Neural cell (in vitro differentiated cells): ENCODE measurements around the gene DIAPH2.

Source experiments
- EP300 ChIP-seq: fragments of 450-650 bp; conservative IDR thresholded peaks from 2 replicates; pipeline ENCODE4 v1.6.1; 2014; ENCODE audit warnings: antibody characterized with exemption, mild to moderate bottlenecking, moderate library complexity; ENCODE audit not compliant: poor library complexity, severe bottlenecking
- EZH2 ChIP-seq: fragments of 200-600, 300-800 bp; shearing (Covaris generic), sonication (generic); IDR thresholded peaks from 2 replicates; pipeline ENCODE4 v1.6.1; 2014; ENCODE audit warnings: antibody characterized with exemption, low read length, borderline replicate concordance, mild to moderate bottlenecking; ENCODE audit not compliant: insufficient read depth, poor library complexity, severe bottlenecking
- MXI1 ChIP-seq: fragments of 450-650 bp; conservative IDR thresholded peaks from 2 replicates; pipeline ENCODE4 v1.6.1; 2014; ENCODE audit warnings: antibody characterized with exemption, mild to moderate bottlenecking; ENCODE audit not compliant: poor library complexity, severe bottlenecking
- POLR2AphosphoS5 ChIP-seq: IDR thresholded peaks from 2 replicates; pipeline ENCODE4 v1.6.1; 2012
- RAD21 ChIP-seq: fragments of 450-650 bp; conservative IDR thresholded peaks from 2 replicates; pipeline ENCODE4 v1.6.1; 2014; ENCODE audit warnings: antibody characterized with exemption, mild to moderate bottlenecking, moderate library complexity
- SMC3 ChIP-seq: fragments of 450-650 bp; conservative IDR thresholded peaks from 2 replicates; pipeline ENCODE4 v1.6.1; 2014; ENCODE audit warnings: antibody characterized with exemption, mild to moderate bottlenecking, moderate library complexity; ENCODE audit not compliant: poor library complexity
- TAF1 ChIP-seq: IDR thresholded peaks from 2 replicates; pipeline ENCODE4 v1.6.1; 2012; ENCODE audit warnings: low read depth
- TF ChIP-seq, protein P1 (sequence below): fragments of 450-650 bp; IDR thresholded peaks from 2 replicates; pipeline ENCODE4 v1.5.1; 2014; ENCODE audit warnings: antibody characterized with exemption, mild to moderate bottlenecking, moderate library complexity; ENCODE audit not compliant: poor library complexity, severe bottlenecking

DNA sequence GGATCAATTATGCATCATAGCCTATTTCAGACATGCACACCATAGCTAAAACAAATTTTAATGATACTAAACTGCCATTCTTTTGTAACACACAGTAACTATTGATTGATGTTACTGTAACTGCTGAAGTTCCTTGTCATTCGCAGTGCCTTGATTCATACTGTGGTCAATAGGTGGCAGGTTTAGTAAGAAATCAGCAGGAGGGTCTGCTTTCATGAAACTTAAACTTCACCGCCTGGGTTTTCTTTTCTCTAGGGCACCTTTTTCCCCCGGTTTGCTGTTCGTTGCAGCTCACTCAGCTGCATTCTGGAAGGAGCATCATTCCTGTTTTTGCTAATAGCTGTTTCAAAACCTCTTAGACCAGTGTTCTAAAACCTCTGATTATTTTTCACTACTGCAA is 287.2 kb downstream of the DIAPH2 start:
- TF ChIP-seq, protein P1, sequence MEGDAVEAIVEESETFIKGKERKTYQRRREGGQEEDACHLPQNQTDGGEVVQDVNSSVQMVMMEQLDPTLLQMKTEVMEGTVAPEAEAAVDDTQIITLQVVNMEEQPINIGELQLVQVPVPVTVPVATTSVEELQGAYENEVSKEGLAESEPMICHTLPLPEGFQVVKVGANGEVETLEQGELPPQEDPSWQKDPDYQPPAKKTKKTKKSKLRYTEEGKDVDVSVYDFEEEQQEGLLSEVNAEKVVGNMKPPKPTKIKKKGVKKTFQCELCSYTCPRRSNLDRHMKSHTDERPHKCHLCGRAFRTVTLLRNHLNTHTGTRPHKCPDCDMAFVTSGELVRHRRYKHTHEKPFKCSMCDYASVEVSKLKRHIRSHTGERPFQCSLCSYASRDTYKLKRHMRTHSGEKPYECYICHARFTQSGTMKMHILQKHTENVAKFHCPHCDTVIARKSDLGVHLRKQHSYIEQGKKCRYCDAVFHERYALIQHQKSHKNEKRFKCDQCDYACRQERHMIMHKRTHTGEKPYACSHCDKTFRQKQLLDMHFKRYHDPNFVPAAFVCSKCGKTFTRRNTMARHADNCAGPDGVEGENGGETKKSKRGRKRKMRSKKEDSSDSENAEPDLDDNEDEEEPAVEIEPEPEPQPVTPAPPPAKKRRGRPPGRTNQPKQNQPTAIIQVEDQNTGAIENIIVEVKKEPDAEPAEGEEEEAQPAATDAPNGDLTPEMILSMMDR: no peak
- TF ChIP-seq POLR2AphosphoS5: no peak
- no peak for TF ChIP-seq SMC3
- no peak for TF ChIP-seq EZH2
- peak; percentile 43 for TF ChIP-seq RAD21
- no peak for TF ChIP-seq TAF1
- no peak for TF ChIP-seq EP300
- no peak for TF ChIP-seq MXI1
